DOHH2 (cell line): ENCODE results near the gene PDZRN3.

Experiments used
- H3F3A ChIP-seq: fragments of 200-600 bp; sonication (generic), shearing (Covaris generic); 2 replicates; pipeline ENCODE4 v1.6.0; 2016; ENCODE audit warnings: antibody characterized with exemption, mild to moderate bottlenecking; ENCODE audit not compliant: control insufficient read depth, insufficient read depth
- H3K27ac ChIP-seq: fragments of 200-600 bp; sonication (generic); 2 replicates; pipeline ENCODE4 v1.5.1; 2014; ENCODE audit warnings: low read depth, mild to moderate bottlenecking, low read length, moderate library complexity
- H3K27me3 ChIP-seq: fragments of 200-600 bp; sonication (generic); 2 replicates; pipeline ENCODE4 v1.6.1; 2014; ENCODE audit warnings: mild to moderate bottlenecking, low read length, mixed read lengths; ENCODE audit not compliant: control insufficient read depth
- H3K36me3 ChIP-seq: fragments of 200-600 bp; sonication (generic); 2 replicates; pipeline ENCODE4 v1.6.1; 2014; ENCODE audit warnings: mild to moderate bottlenecking, low read length, moderate library complexity, mixed read lengths; ENCODE audit not compliant: control insufficient read depth
- H3K4me1 ChIP-seq: fragments of 200-600 bp; sonication (generic); 2 replicates; pipeline ENCODE4 v1.6.1; 2014; ENCODE audit warnings: mild to moderate bottlenecking, low read length, mixed read lengths; ENCODE audit not compliant: control insufficient read depth
- H3K4me2 ChIP-seq: fragments of 200-600 bp; sonication (generic); 2 replicates; pipeline ENCODE4 v1.6.0; 2014; ENCODE audit warnings: mild to moderate bottlenecking, low read length, moderate library complexity
- H3K4me3 ChIP-seq: fragments of 200-600 bp; sonication (generic); 2 replicates; pipeline ENCODE4 v1.5.1; 2014; ENCODE audit warnings: mild to moderate bottlenecking, low read length, mixed read lengths
- H3K79me2 ChIP-seq: fragments of 200-600 bp; sonication (generic); 2 replicates; pipeline ENCODE4 v1.6.1; 2014; ENCODE audit warnings: mild to moderate bottlenecking, low read length, mixed read lengths; ENCODE audit not compliant: control insufficient read depth
- H3K9me2 ChIP-seq: fragments of 200-600 bp; sonication (generic); replicated peaks from 2 replicates; pipeline ENCODE4 v1.6.1; 2014; ENCODE audit warnings: mild to moderate bottlenecking, low read length, mixed read lengths; ENCODE audit not compliant: control insufficient read depth
- H3K9me3 ChIP-seq: fragments of 200-600 bp; sonication (generic); 2 replicates; pipeline ENCODE4 v1.6.1; 2014; ENCODE audit warnings: antibody characterized with exemption, low read length, mixed read lengths; ENCODE audit not compliant: control insufficient read depth, insufficient read depth
- H4K20me1 ChIP-seq: fragments of 200-600 bp; sonication (generic); 2 replicates; pipeline ENCODE4 v1.6.0; 2014; ENCODE audit warnings: low read depth, mild to moderate bottlenecking, antibody characterized with exemption, low read length, moderate library complexity; ENCODE audit not compliant: control insufficient read depth, insufficient read depth
- EZH2phosphoT487 ChIP-seq: fragments of 200-600 bp; sonication (generic); IDR thresholded peaks from 2 replicates; pipeline ENCODE4 v1.6.1; 2017; ENCODE audit warnings: borderline replicate concordance, mild to moderate bottlenecking, antibody characterized with exemption, low read length, moderate library complexity, mixed read lengths
- TF ChIP-seq, protein P1 (sequence below): fragments of 200-600 bp; sonication (generic); IDR thresholded peaks from one replicate; pipeline ENCODE4 v1.5.1; 2014; ENCODE audit warnings: antibody characterized with exemption, mild to moderate bottlenecking, low read depth, low read length; ENCODE audit not compliant: poor library complexity, severe bottlenecking

Gene PDZRN3

DNA sequence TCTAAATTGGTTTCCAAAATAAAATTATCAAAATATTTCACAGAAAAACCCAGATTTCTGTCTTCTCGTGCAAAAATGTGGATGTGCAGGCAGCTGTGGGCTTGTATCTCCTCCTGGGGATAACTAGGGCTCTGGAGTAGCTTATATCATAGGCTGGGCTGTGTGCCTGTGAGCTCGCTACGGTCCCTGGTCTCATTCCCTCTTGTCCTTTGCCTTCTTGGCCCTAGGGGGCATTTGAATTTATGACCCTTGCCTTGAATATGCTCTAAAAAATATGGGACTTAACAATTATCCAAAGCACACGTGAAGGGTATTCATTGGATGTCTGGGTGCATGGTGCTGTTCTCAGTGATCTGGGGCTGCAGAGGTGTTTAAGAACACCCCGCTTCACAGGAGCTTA is 132.6 kb downstream of the PDZRN3 start:
- H3K27me3 ChIP-seq: no peaks in the 10 kb centered on the region
- no peaks in the 10 kb centered on the region for H3K4me1 ChIP-seq
- no peak for TF ChIP-seq EZH2phosphoT487
- TF ChIP-seq, protein P1, sequence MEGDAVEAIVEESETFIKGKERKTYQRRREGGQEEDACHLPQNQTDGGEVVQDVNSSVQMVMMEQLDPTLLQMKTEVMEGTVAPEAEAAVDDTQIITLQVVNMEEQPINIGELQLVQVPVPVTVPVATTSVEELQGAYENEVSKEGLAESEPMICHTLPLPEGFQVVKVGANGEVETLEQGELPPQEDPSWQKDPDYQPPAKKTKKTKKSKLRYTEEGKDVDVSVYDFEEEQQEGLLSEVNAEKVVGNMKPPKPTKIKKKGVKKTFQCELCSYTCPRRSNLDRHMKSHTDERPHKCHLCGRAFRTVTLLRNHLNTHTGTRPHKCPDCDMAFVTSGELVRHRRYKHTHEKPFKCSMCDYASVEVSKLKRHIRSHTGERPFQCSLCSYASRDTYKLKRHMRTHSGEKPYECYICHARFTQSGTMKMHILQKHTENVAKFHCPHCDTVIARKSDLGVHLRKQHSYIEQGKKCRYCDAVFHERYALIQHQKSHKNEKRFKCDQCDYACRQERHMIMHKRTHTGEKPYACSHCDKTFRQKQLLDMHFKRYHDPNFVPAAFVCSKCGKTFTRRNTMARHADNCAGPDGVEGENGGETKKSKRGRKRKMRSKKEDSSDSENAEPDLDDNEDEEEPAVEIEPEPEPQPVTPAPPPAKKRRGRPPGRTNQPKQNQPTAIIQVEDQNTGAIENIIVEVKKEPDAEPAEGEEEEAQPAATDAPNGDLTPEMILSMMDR: no peak
- H3K4me3 ChIP-seq: no peak overlapping the region
- H4K20me1 ChIP-seq: no peaks in the 10 kb centered on the region
- no peaks in the 10 kb centered on the region for H3K36me3 ChIP-seq
- no peak overlapping the region for H3K27ac ChIP-seq
- no peaks in the 10 kb centered on the region for H3K79me2 ChIP-seq
- no peaks in the 10 kb centered on the region for H3F3A ChIP-seq
- no peak overlapping the region for H3K4me2 ChIP-seq
- no peaks in the 10 kb centered on the region for H3K9me3 ChIP-seq
- H3K9me2 ChIP-seq: no peaks in the 10 kb centered on the region

DNA sequence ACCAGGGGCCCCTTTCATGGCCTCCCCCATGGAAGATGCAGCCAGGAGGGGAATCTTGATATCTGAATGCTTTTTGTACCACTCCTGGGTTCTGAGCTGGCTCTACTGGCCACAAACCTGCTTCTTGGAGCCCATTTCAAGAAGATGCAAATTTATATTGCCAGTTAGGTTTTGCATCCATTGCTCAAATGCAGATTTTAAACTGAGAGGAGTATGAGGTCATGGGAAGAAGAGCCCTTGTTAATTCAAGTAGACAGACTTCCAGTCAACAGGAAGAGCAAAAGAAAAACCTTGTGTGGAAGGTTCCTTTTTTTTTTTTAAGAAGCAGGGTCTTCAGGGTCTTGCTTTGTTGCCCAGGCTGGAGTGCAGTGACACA is 133.5 kb downstream of the PDZRN3 start:
- no peaks in the 10 kb centered on the region for H4K20me1 ChIP-seq
- no peaks in the 10 kb centered on the region for H3K9me2 ChIP-seq
- H3K27me3 ChIP-seq: no peaks in the 10 kb centered on the region
- H3K4me2 ChIP-seq: no peak overlapping the region
- no peak for TF ChIP-seq EZH2phosphoT487
- TF ChIP-seq, protein P1: no peak
- H3F3A ChIP-seq: no peaks in the 10 kb centered on the region
- H3K79me2 ChIP-seq: no peaks in the 10 kb centered on the region
- no peak overlapping the region for H3K27ac ChIP-seq
- no peaks in the 10 kb centered on the region for H3K4me1 ChIP-seq
- no peaks in the 10 kb centered on the region for H3K36me3 ChIP-seq
- no peak overlapping the region for H3K4me3 ChIP-seq
- H3K9me3 ChIP-seq: no peaks in the 10 kb centered on the region

DNA sequence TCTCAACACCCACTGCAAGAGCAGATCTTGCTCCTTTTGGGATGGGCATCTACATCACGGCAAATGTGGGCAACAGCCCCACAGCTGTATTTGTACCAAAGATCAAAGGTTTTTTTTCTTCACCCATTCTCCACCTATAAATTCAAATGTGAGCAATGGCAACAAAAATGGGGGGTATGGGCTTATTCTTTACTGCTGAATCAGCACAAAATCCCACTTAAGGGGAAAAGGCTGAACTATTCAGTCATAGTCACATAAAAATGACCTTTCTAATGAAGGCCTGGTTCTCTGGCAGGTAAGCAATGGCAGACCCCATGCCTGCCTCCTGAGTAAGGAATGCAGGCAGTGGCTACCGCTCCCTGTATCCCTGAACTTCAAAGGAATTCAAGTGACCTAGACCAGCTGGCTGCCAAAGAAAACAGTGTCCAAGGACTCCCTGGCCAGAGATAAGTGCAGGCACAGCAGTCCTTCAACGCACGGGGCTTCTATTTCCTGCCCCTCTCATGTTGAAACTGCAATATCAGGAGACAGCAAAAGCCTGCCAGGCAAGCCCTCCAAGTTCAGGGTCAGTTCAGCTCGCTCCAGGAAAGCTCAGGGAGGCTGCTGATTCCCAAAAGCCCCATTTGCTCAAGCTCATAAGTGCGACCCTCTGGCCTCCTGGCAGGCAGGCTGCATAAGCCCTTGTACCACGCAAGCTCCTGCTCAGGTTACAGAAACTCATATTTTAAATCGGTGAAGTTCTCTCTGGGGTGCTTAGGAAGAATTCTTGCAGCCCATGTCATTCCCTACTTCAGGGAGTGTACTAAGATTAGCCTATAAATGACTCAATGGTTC is 134.1 kb downstream of the PDZRN3 start:
- no peak overlapping the region for H3K4me2 ChIP-seq
- H3K79me2 ChIP-seq: no peaks in the 10 kb centered on the region
- H3K4me1 ChIP-seq: no peaks in the 10 kb centered on the region
- no peaks in the 10 kb centered on the region for H3K9me3 ChIP-seq
- H3K27me3 ChIP-seq: no peaks in the 10 kb centered on the region
- no peaks in the 10 kb centered on the region for H4K20me1 ChIP-seq
- no peaks in the 10 kb centered on the region for H3F3A ChIP-seq
- H3K9me2 ChIP-seq: no peaks in the 10 kb centered on the region
- no peaks in the 10 kb centered on the region for H3K36me3 ChIP-seq
- no peak overlapping the region for H3K27ac ChIP-seq
- TF ChIP-seq, protein P1: no peak
- TF ChIP-seq EZH2phosphoT487: no peak
- no peak overlapping the region for H3K4me3 ChIP-seq
